DOHH2 (cell line): ENCODE measurements around the gene TIAM2.

Experiments used
- CTCF ChIP-seq: fragments of 200-600 bp; sonication (generic); IDR thresholded peaks from one replicate; pipeline ENCODE4 v1.5.1; 2014; ENCODE audit warnings: antibody characterized with exemption, mild to moderate bottlenecking, low read depth, low read length; ENCODE audit not compliant: poor library complexity, severe bottlenecking
- EZH2phosphoT487 ChIP-seq: fragments of 200-600 bp; sonication (generic); IDR thresholded peaks from 2 replicates; pipeline ENCODE4 v1.6.1; 2017; ENCODE audit warnings: borderline replicate concordance, mild to moderate bottlenecking, antibody characterized with exemption, low read length, moderate library complexity, mixed read lengths

- TF ChIP-seq CTCF (no peak), EZH2phosphoT487 (no peak)
Observed at GRCh38 chr6:155040901-155041650, 46.0 kb downstream of the TIAM2 start.
